HepG2 (cell line): ENCODE measurements around the gene ACAA2. TPM values are rescaled to one million over a fixed set of nuclear protein-coding genes. Genes with fewer than 3 reads are reported as not detected.
A peak's percentile ranks its signal among the peaks of the same experiment; 100 is the strongest.

ENCODE experiments used
- ARNT2 ChIP-seq: sonication (generic); formaldehyde crosslinking; IDR thresholded peaks from 2 replicates; pipeline ENCODE4 v1.8.0; 2022; ENCODE audit warnings: mild to moderate bottlenecking, low read depth, missing genetic modification reagents, moderate library complexity
- ATF7-NPFF ChIP-seq: sonication (generic); formaldehyde crosslinking; IDR thresholded peaks from 2 replicates; pipeline ENCODE4 v1.8.1; 2023; ENCODE audit warnings: mild to moderate bottlenecking, low read depth, missing genetic modification reagents, moderate library complexity
- BRCA1 ChIP-seq: sonication (generic); formaldehyde crosslinking; IDR thresholded peaks from 2 replicates; pipeline ENCODE4 v1.4.0; 2020; ENCODE audit warnings: missing genetic modification reagents
- CBX2 ChIP-seq, 2 experiments: fragments of 200-600 bp in 1 of 2; sonication (generic); formaldehyde crosslinking in 1 of 2; IDR thresholded peaks; 2 replicates each; pipeline versions ENCODE4 v1.7.0 to v1.8.1; 2018 to 2022; ENCODE audit warnings: low read depth in 2 of 2, low read length in 1 of 2, mild to moderate bottlenecking in 1 of 2, missing genetic modification reagents in 1 of 2
- FOXA3 ChIP-seq: IDR thresholded peaks from 2 replicates; pipeline ENCODE4 v1.6.1; 2016; ENCODE audit warnings: missing genetic modification reagents, missing compliant biosample characterization
- HNRNPLL ChIP-seq: fragments of 200-400 bp; formaldehyde crosslinking; IDR thresholded peaks from 2 replicates; pipeline ENCODE4 v1.6.1; 2017; ENCODE audit warnings: mild to moderate bottlenecking, low read depth, low read length; ENCODE audit not compliant: poor library complexity, severe bottlenecking
- IKZF1 ChIP-seq: fragments of 450-650 bp; IDR thresholded peaks from 2 replicates; pipeline ENCODE4 v1.7.1; 2016
- MATR3 ChIP-seq: sonication (generic); formaldehyde crosslinking; IDR thresholded peaks from 2 replicates; pipeline ENCODE4 v1.4.0; 2020; ENCODE audit warnings: missing genetic modification reagents
- PHF20 ChIP-seq: sonication (generic); formaldehyde crosslinking; IDR thresholded peaks from 2 replicates; pipeline ENCODE4 v1.5.0; 2020; ENCODE audit warnings: mild to moderate bottlenecking, missing genetic modification reagents
- PTBP1 ChIP-seq: fragments of 200-400 bp; formaldehyde crosslinking; IDR thresholded peaks from 2 replicates; pipeline ENCODE4 v1.6.1; 2018; ENCODE audit warnings: low read length, low read depth; ENCODE audit not compliant: poor library complexity, severe bottlenecking
- RBFOX2 ChIP-seq: fragments of 200-400 bp; formaldehyde crosslinking; IDR thresholded peaks from 2 replicates; pipeline ENCODE4 v1.6.1; 2017; ENCODE audit warnings: low read depth, mild to moderate bottlenecking, low read length
- RCOR2 ChIP-seq: IDR thresholded peaks from 2 replicates; pipeline ENCODE4 v1.6.1; 2016; ENCODE audit warnings: missing biosample characterization, missing genetic modification reagents
- RORA ChIP-seq: sonication (generic); formaldehyde crosslinking; IDR thresholded peaks from 2 replicates; pipeline ENCODE4 v1.5.0; 2020; ENCODE audit warnings: mild to moderate bottlenecking, missing genetic modification reagents, moderate library complexity
- RXRA ChIP-seq: sonication (generic); formaldehyde crosslinking; IDR thresholded peaks from 2 replicates; pipeline ENCODE4 v1.5.1; 2020; ENCODE audit warnings: missing genetic modification reagents
- THAP11 ChIP-seq: IDR thresholded peaks from 2 replicates; pipeline ENCODE4 v1.6.1; 2016; ENCODE audit warnings: missing biosample characterization, missing genetic modification reagents
- YEATS4 ChIP-seq: sonication (generic); formaldehyde crosslinking; IDR thresholded peaks from 2 replicates; pipeline ENCODE4 v1.4.0; 2020; ENCODE audit warnings: missing genetic modification reagents, borderline replicate concordance
- ZNF235 ChIP-seq: sonication (generic); formaldehyde crosslinking; IDR thresholded peaks from 2 replicates; pipeline ENCODE4 v1.8.1; 2023; ENCODE audit warnings: mild to moderate bottlenecking, missing genetic modification reagents, borderline replicate concordance
- ZNF296 ChIP-seq: sonication (generic); formaldehyde crosslinking; conservative IDR thresholded peaks from 2 replicates; pipeline ENCODE4 v1.5.0; 2020; ENCODE audit warnings: mild to moderate bottlenecking, missing genetic modification reagents
- ZNF619 ChIP-seq: sonication (generic); formaldehyde crosslinking; IDR thresholded peaks from 2 replicates; pipeline ENCODE4 v1.4.0; 2020; ENCODE audit warnings: mild to moderate bottlenecking, missing genetic modification reagents
- ZNF672 ChIP-seq: sonication (generic); formaldehyde crosslinking; IDR thresholded peaks from 2 replicates; pipeline ENCODE4 v1.8.1; 2022; ENCODE audit warnings: missing genetic modification reagents
- polyA plus RNA-seq, 8 experiments: library from polyadenylated mRNA; depleted of rRNA in 3 of 8; stranded (reverse) in 7 of 8; unstranded in 1 of 8; fragments of >200 nt; fragmentation: Illumina TruSeq in 4 of 8; extraction: Trizol in 4 of 8; gene quantifications; 2 replicates each; pipeline versions ENCODE4 v1.2.1 to v1.2.3, GENCODE V29; 2011 to 2016; ENCODE audit warnings: low read depth in 4 of 8, missing spikeins in 1 of 8, mixed read lengths in 1 of 8; ENCODE audit not compliant: insufficient read depth in 1 of 8
- total RNA-seq, 5 experiments: library from RNA; depleted of rRNA; stranded (reverse); fragments of >200 nt; fragmentation: Illumina TruSeq; extraction: Trizol; gene quantifications; 2 replicates each; pipeline ENCODE4 v1.2.3, GENCODE V29; 2016; ENCODE audit warnings: low read depth in 1 of 5
- TF ChIP-seq, protein P1 (sequence below): sonication (generic); formaldehyde crosslinking; IDR thresholded peaks from 2 replicates; pipeline ENCODE4 v1.4.0; 2020; ENCODE audit warnings: low read depth, missing genetic modification reagents
- TF ChIP-seq, protein P2 (sequence below): sonication (generic); formaldehyde crosslinking; IDR thresholded peaks from 2 replicates; pipeline ENCODE4 v1.8.0; 2022; ENCODE audit warnings: mild to moderate bottlenecking, missing genetic modification reagents; ENCODE audit not compliant: insufficient replicate concordance
- TF ChIP-seq, protein P3 (sequence below): sonication (generic); formaldehyde crosslinking; IDR thresholded peaks from 2 replicates; pipeline ENCODE4 v1.5.0; 2020; ENCODE audit warnings: missing genetic modification reagents
- TF ChIP-seq, protein P4 (sequence below): sonication (generic); formaldehyde crosslinking; IDR thresholded peaks from 2 replicates; pipeline ENCODE4 v1.4.0; 2020; ENCODE audit warnings: mild to moderate bottlenecking, low read depth, missing genetic modification reagents

Gene ACAA2
- total and polyA plus RNA-seq, 2 of the 13 experiments (the other 11 are each of a cell fraction or from before 2014, with no cell fraction given): 51.6 to 182 TPM

DNA sequence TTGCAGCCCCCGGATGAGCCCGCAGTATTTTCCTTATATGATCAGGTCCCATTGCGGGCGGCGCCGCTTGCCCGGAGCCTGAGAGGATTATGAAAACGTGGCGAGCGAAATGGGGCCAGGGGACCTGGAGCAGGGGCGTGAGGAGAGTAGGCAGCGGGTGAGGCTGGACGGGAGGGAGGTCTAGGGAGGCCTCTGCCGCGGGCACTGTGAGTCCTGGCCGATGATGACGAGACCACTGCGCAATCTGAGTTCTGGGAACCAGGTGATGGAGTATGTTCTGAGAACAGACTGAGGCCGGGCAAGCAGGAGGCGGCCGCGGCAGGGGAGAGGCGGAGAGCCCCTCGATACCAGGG is 790 bp upstream of the ACAA2 start (continued):
- TF ChIP-seq ZNF672: no peak
- no peak for TF ChIP-seq RCOR2 (CRISPR knock-in tag)
- no peak for TF ChIP-seq YEATS4 (CRISPR knock-in tag)
- TF ChIP-seq IKZF1: no peak
- TF ChIP-seq CBX2 (IDR thresholded peaks at IDR 0.05; ENCODE audit: low read depth, low read length): no peak
- TF ChIP-seq CBX2 (CRISPR knock-in tag; IDR thresholded peaks at IDR 0.05; ENCODE audit: low read depth): no peak
- 0 out of 2 replicates have a peak, but pooled peaks have one; percentile 36 for TF ChIP-seq BRCA1
- TF ChIP-seq, protein P1, sequence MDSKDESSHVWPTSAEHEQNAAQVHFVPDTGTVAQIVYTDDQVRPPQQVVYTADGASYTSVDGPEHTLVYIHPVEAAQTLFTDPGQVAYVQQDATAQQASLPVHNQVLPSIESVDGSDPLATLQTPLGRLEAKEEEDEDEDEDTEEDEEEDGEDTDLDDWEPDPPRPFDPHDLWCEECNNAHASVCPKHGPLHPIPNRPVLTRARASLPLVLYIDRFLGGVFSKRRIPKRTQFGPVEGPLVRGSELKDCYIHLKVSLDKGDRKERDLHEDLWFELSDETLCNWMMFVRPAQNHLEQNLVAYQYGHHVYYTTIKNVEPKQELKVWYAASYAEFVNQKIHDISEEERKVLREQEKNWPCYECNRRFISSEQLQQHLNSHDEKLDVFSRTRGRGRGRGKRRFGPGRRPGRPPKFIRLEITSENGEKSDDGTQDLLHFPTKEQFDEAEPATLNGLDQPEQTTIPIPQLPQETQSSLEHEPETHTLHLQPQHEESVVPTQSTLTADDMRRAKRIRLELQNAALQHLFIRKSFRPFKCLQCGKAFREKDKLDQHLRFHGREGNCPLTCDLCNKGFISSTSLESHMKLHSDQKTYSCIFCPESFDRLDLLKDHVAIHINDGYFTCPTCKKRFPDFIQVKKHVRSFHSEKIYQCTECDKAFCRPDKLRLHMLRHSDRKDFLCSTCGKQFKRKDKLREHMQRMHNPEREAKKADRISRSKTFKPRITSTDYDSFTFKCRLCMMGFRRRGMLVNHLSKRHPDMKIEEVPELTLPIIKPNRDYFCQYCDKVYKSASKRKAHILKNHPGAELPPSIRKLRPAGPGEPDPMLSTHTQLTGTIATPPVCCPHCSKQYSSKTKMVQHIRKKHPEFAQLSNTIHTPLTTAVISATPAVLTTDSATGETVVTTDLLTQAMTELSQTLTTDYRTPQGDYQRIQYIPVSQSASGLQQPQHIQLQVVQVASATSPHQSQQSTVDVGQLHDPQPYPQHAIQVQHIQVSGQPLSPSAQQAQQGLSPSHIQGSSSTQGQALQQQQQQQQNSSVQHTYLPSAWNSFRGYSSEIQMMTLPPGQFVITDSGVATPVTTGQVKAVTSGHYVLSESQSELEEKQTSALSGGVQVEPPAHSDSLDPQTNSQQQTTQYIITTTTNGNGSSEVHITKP (CRISPR knock-in tag): no peak
- no peak for TF ChIP-seq PHF20 (CRISPR knock-in tag)
- no peak for TF ChIP-seq MATR3
- TF ChIP-seq ZNF619 (CRISPR knock-in tag): no peak
- TF ChIP-seq ZNF296: 0 out of 2 replicates have a peak, but pooled peaks have one; percentile 22
- TF ChIP-seq, protein P2, sequence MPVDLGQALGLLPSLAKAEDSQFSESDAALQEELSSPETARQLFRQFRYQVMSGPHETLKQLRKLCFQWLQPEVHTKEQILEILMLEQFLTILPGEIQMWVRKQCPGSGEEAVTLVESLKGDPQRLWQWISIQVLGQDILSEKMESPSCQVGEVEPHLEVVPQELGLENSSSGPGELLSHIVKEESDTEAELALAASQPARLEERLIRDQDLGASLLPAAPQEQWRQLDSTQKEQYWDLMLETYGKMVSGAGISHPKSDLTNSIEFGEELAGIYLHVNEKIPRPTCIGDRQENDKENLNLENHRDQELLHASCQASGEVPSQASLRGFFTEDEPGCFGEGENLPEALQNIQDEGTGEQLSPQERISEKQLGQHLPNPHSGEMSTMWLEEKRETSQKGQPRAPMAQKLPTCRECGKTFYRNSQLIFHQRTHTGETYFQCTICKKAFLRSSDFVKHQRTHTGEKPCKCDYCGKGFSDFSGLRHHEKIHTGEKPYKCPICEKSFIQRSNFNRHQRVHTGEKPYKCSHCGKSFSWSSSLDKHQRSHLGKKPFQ (CRISPR knock-in tag): no peak
- no peak for TF ChIP-seq RBFOX2
- TF ChIP-seq, protein P3, sequence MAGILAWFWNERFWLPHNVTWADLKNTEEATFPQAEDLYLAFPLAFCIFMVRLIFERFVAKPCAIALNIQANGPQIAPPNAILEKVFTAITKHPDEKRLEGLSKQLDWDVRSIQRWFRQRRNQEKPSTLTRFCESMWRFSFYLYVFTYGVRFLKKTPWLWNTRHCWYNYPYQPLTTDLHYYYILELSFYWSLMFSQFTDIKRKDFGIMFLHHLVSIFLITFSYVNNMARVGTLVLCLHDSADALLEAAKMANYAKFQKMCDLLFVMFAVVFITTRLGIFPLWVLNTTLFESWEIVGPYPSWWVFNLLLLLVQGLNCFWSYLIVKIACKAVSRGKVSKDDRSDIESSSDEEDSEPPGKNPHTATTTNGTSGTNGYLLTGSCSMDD: no peak
- TF ChIP-seq ZNF235 (CRISPR knock-in tag): no peak
- TF ChIP-seq RORA (CRISPR knock-in tag): no peak
- peak; percentile 51; the same call in 1 of the 2 replicates for TF ChIP-seq ARNT2 (CRISPR knock-in tag)
- no peak for TF ChIP-seq FOXA3
- TF ChIP-seq HNRNPLL: no peak
- no peak for TF ChIP-seq RXRA (CRISPR knock-in tag)
- TF ChIP-seq PTBP1: peak; percentile 49
- TF ChIP-seq, protein P4, sequence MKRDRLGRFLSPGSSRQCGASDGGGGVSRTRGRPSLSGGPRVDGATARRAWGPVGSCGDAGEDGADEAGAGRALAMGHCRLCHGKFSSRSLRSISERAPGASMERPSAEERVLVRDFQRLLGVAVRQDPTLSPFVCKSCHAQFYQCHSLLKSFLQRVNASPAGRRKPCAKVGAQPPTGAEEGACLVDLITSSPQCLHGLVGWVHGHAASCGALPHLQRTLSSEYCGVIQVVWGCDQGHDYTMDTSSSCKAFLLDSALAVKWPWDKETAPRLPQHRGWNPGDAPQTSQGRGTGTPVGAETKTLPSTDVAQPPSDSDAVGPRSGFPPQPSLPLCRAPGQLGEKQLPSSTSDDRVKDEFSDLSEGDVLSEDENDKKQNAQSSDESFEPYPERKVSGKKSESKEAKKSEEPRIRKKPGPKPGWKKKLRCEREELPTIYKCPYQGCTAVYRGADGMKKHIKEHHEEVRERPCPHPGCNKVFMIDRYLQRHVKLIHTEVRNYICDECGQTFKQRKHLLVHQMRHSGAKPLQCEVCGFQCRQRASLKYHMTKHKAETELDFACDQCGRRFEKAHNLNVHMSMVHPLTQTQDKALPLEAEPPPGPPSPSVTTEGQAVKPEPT (CRISPR knock-in tag): no peak
- no peak for TF ChIP-seq THAP11 (CRISPR knock-in tag)
- no peak for TF ChIP-seq ATF7-NPFF (CRISPR knock-in tag)
